GM21576 (cell line): ENCODE data around the gene PRM1.

Experiments
- ATAC-seq: cut with Tn5 transposase; IDR thresholded peaks from one replicate; pipeline ENCODE4 v1.9.1; 2021; ENCODE audit warnings: mild to moderate bottlenecking, moderate library complexity; ENCODE audit not compliant: unreplicated experiment

PRM1 gene

GRCh38 chr16:11280616-11281522 lies at the start of gene PRM1:
Gene PRM1 (minus strand): TSS chr16:11281330. CDS start chr16:11281238, 92 bp downstream.
- ATAC-seq, result no peak

GRCh38 chr16:11330526-11331237 lies 49.6 kb upstream of the PRM1 start:
- ATAC-seq, result no peak

GRCh38 chr16:11329891-11330290 lies 48.8 kb upstream of the PRM1 start:
- no peak for ATAC-seq

GRCh38 chr16:11329071-11329491 lies 48.0 kb upstream of the PRM1 start:
- no peak for ATAC-seq

GRCh38 chr16:11328172-11329070 lies 47.3 kb upstream of the PRM1 start:
- ATAC-seq, result peak; percentile 63

GRCh38 chr16:11327277-11328171 lies 46.4 kb upstream of the PRM1 start:
- ATAC-seq, result peak; percentile 39

GRCh38 chr16:11326737-11327276 lies 45.7 kb upstream of the PRM1 start:
- ATAC-seq, result no peak

GRCh38 chr16:11326084-11326736 lies 45.1 kb upstream of the PRM1 start:
- no peak for ATAC-seq

GRCh38 chr16:11325404-11326083 lies 44.4 kb upstream of the PRM1 start:
- ATAC-seq, result no peak

- no peak for ATAC-seq
These were observed 42.6 kb upstream of the PRM1 start for GRCh38 chr16:11323551-11324336.

GRCh38 chr16:11322823-11323222 lies 41.7 kb upstream of the PRM1 start:
- no peak for ATAC-seq

GRCh38 chr16:11321662-11322061 lies 40.5 kb upstream of the PRM1 start:
- ATAC-seq, result no peak

GRCh38 chr16:11320170-11320569 lies 39.0 kb upstream of the PRM1 start:
- no peak for ATAC-seq

- ATAC-seq, result no peak
These were observed 38.5 kb upstream of the PRM1 start for GRCh38 chr16:11319529-11320146.

GRCh38 chr16:11318817-11319216 lies 37.7 kb upstream of the PRM1 start:
- no peak for ATAC-seq

- ATAC-seq, result no peak
These were observed 35.3 kb upstream of the PRM1 start for GRCh38 chr16:11316331-11317015.

GRCh38 chr16:11315510-11315909 lies 34.4 kb upstream of the PRM1 start:
- no peak for ATAC-seq
